ENCODE measurements around the gene ZBED4.
A peak's percentile ranks its signal among the peaks of the same experiment; 100 is the strongest.

The ZBED4 gene

GRCh38 chr22:49918911-49919881 is 65.6 kb downstream of the ZBED4 start:
- H3K27me3 ChIP-seq: no peaks in the 10 kb centered on the region
- no peaks in the 10 kb centered on the region for H3K4me1 ChIP-seq

GRCh38 chr22:49920859-49921258 is 67.2 kb downstream of the ZBED4 start:
- TF ChIP-seq CTCF (IDR thresholded peaks at IDR 0.05; ENCODE audit: low read depth, low read length): no peak
- no peaks in the 10 kb centered on the region for H3K4me1 ChIP-seq
- no peaks in the 10 kb centered on the region for H3K27me3 ChIP-seq
- H3K36me3 ChIP-seq: no peaks in the 10 kb centered on the region
- H3K9me3 ChIP-seq: no peaks in the 10 kb centered on the region
- DNase-seq: no peak
- no peak overlapping the region for H3K4me3 ChIP-seq (ENCODE audit: low read depth, low read length)

More at GRCh38 chr22:49918911-49919881, 65.6 kb downstream of the ZBED4 start:
- Histone ChIP-seq H3K9me3 (no peaks in the 10 kb centered on the region), H3K4me3 (ENCODE audit: low read depth, low read length) (peak overlapping the region; percentile 63), H3K36me3 (no peaks in the 10 kb centered on the region)
- peak; percentile 24 for DNase-seq
- TF ChIP-seq CTCF (IDR thresholded peaks at IDR 0.05; ENCODE audit: low read depth, low read length): no peak

- H3K9me3 ChIP-seq: no peaks in the 10 kb centered on the region
- DNase-seq: no peak
- no peaks in the 10 kb centered on the region for H3K27me3 ChIP-seq
- TF ChIP-seq CTCF (IDR thresholded peaks at IDR 0.05; ENCODE audit: low read depth, low read length): no peak
- H3K4me1 ChIP-seq: no peaks in the 10 kb centered on the region
- no peak overlapping the region for H3K4me3 ChIP-seq (ENCODE audit: low read depth, low read length)
- no peaks in the 10 kb centered on the region for H3K36me3 ChIP-seq
These were observed 68.0 kb downstream of the ZBED4 start for GRCh38 chr22:49921508-49922278.

- no peak for TF ChIP-seq CTCF (IDR thresholded peaks at IDR 0.05; ENCODE audit: low read depth, low read length)
- DNase-seq: no peak
- Histone ChIP-seq H3K4me1 (no peaks in the 10 kb centered on the region), H3K27me3 (no peaks in the 10 kb centered on the region), H3K4me3 (ENCODE audit: low read depth, low read length) (no peak overlapping the region), H3K36me3 (no peaks in the 10 kb centered on the region), H3K9me3 (no peaks in the 10 kb centered on the region)
These were observed 68.8 kb downstream of the ZBED4 start for GRCh38 chr22:49922484-49922883.

- no peaks in the 10 kb centered on the region for H3K27me3 ChIP-seq
- no peaks in the 10 kb centered on the region for H3K4me1 ChIP-seq
- no peak for TF ChIP-seq CTCF (IDR thresholded peaks at IDR 0.05; ENCODE audit: low read depth, low read length)
- no peak overlapping the region for H3K4me3 ChIP-seq (ENCODE audit: low read depth, low read length)
- H3K9me3 ChIP-seq: no peaks in the 10 kb centered on the region
- no peaks in the 10 kb centered on the region for H3K36me3 ChIP-seq
- peak; percentile 12 for DNase-seq
These were observed 69.3 kb downstream of the ZBED4 start for GRCh38 chr22:49922926-49923325.

Data from BE2C (cell line).